HepG2 (cell line): ENCODE results near the gene MICAL3. TPM values are rescaled to one million over a fixed set of nuclear protein-coding genes. Genes with fewer than 3 reads are reported as not detected.

Experiments
- ARID5B ChIP-seq: IDR thresholded peaks from 2 replicates; pipeline ENCODE4 v1.4.0; 2020; ENCODE audit warnings: mild to moderate bottlenecking, missing genetic modification reagents
- ATF2 ChIP-seq: sonication (generic); formaldehyde crosslinking; IDR thresholded peaks from 2 replicates; pipeline ENCODE4 v1.4.0; 2020; ENCODE audit warnings: missing genetic modification reagents
- CREB1 ChIP-seq, 2 experiments: fragments of 450-650 bp in 1 of 2; IDR thresholded peaks; 2 replicates each; pipeline ENCODE4 v1.6.1; 2016 to 2017; ENCODE audit warnings: control low read depth in 1 of 2, mild to moderate bottlenecking in 1 of 2, missing compliant biosample characterization in 1 of 2, missing genetic modification characterization in 1 of 2
- FOSL2 ChIP-seq: sonication (generic); formaldehyde crosslinking; IDR thresholded peaks from 2 replicates; pipeline ENCODE4 v1.4.0; 2020; ENCODE audit warnings: missing genetic modification reagents
- KAT2B ChIP-seq: fragments of 150-350 bp; IDR thresholded peaks from 2 replicates; pipeline ENCODE4 v1.6.1; 2014; ENCODE audit warnings: low read depth, low read length, borderline replicate concordance
- PRMT3 ChIP-seq: sonication (generic); formaldehyde crosslinking; IDR thresholded peaks from 2 replicates; pipeline ENCODE4 v1.8.1; 2022; ENCODE audit warnings: low read depth, mild to moderate bottlenecking, moderate library complexity, missing genetic modification reagents, borderline replicate concordance
- RARA ChIP-seq: IDR thresholded peaks from 2 replicates; pipeline ENCODE4 v1.6.1; 2016; ENCODE audit warnings: missing genetic modification reagents, missing compliant biosample characterization
- RFXAP ChIP-seq: sonication (generic); formaldehyde crosslinking; IDR thresholded peaks from 2 replicates; pipeline ENCODE4 v1.4.0; 2020; ENCODE audit warnings: missing genetic modification reagents, borderline replicate concordance
- SOX6 ChIP-seq, 2 experiments: fragments of 450-650 bp in 1 of 2; sonication (generic) in 1 of 2; formaldehyde crosslinking in 1 of 2; IDR thresholded peaks; 2 replicates each; pipeline versions ENCODE4 v1.4.0 to v1.6.1; 2017 to 2020; ENCODE audit warnings: antibody characterized with exemption in 1 of 2, mild to moderate bottlenecking in 1 of 2, missing genetic modification reagents in 1 of 2
- SPEN ChIP-seq: sonication (generic); formaldehyde crosslinking; IDR thresholded peaks from 2 replicates; pipeline ENCODE4 v1.5.1; 2020; ENCODE audit warnings: low read depth, mild to moderate bottlenecking, missing genetic modification reagents
- STAT5B ChIP-seq: sonication (generic); formaldehyde crosslinking; IDR thresholded peaks from 2 replicates; pipeline ENCODE4 v1.4.0; 2020; ENCODE audit warnings: missing genetic modification reagents
- ZGPAT ChIP-seq: IDR thresholded peaks from 2 replicates; pipeline ENCODE4 v1.6.1; 2016; ENCODE audit warnings: mild to moderate bottlenecking
- ZIK1 ChIP-seq: sonication (generic); formaldehyde crosslinking; IDR thresholded peaks from 2 replicates; pipeline ENCODE4 v1.5.0; 2020; ENCODE audit warnings: mild to moderate bottlenecking, low read depth, missing genetic modification reagents, borderline replicate concordance
- ZKSCAN1 ChIP-seq: fragments of 150-350 bp; IDR thresholded peaks from 2 replicates; pipeline ENCODE4 v1.6.1; 2014; ENCODE audit warnings: low read length
- ZMYM4 ChIP-seq: sonication (generic); formaldehyde crosslinking; IDR thresholded peaks from 2 replicates; pipeline ENCODE4 v1.8.1; 2023; ENCODE audit warnings: mild to moderate bottlenecking, missing genetic modification reagents
- ZNF142 ChIP-seq: sonication (generic); formaldehyde crosslinking; IDR thresholded peaks from 2 replicates; pipeline ENCODE4 v1.4.0; 2020; ENCODE audit warnings: missing genetic modification reagents
- polyA plus RNA-seq, 8 experiments: library from polyadenylated mRNA; depleted of rRNA in 3 of 8; stranded (reverse) in 7 of 8; unstranded in 1 of 8; fragments of >200 nt; fragmentation: Illumina TruSeq in 4 of 8; extraction: Trizol in 4 of 8; gene quantifications; 2 replicates each; pipeline versions ENCODE4 v1.2.1 to v1.2.3, GENCODE V29; 2011 to 2016; ENCODE audit warnings: low read depth in 4 of 8, missing spikeins in 1 of 8, mixed read lengths in 1 of 8; ENCODE audit not compliant: insufficient read depth in 1 of 8
- total RNA-seq, 5 experiments: library from RNA; depleted of rRNA; stranded (reverse); fragments of >200 nt; fragmentation: Illumina TruSeq; extraction: Trizol; gene quantifications; 2 replicates each; pipeline ENCODE4 v1.2.3, GENCODE V29; 2016; ENCODE audit warnings: low read depth in 1 of 5

The MICAL3 gene
- total and polyA plus RNA-seq, 2 of the 13 experiments (the other 11 are each of a cell fraction or from before 2014, with no cell fraction given) = 5.3 to 12.5 TPM

- TF ChIP-seq ARID5B (CRISPR knock-in tag) (0 out of 2 replicates have a peak, but pooled peaks have one; percentile 23), RARA (CRISPR knock-in tag) (peak; percentile 7; the same call in 1 of the 2 replicates), ZMYM4 (0 out of 2 replicates have a peak, but pooled peaks have one; percentile 27), FOSL2 (CRISPR knock-in tag) (0 out of 2 replicates have a peak, but pooled peaks have one; percentile 27), SPEN (CRISPR knock-in tag) (peak; percentile 28; the same call in 1 of the 2 replicates), ZKSCAN1 (no peak), STAT5B (CRISPR knock-in tag) (no peak), ZNF142 (CRISPR knock-in tag) (no peak), ATF2 (peak; percentile 33; the same call in 1 of the 2 replicates), SOX6 (IDR thresholded peaks at IDR 0.05) (no peak), SOX6 (CRISPR knock-in tag; IDR thresholded peaks at IDR 0.05) (0 out of 2 replicates have a peak, but pooled peaks have one; percentile 21), CREB1 (IDR thresholded peaks at IDR 0.05) (no peak), CREB1 (CRISPR knock-in tag; IDR thresholded peaks at IDR 0.05) (peak; percentile 46; the same call in 1 of the 2 replicates), KAT2B (no peak), ZIK1 (CRISPR knock-in tag) (no peak), PRMT3 (CRISPR knock-in tag) (no peak), RFXAP (CRISPR knock-in tag) (no peak), ZGPAT (CRISPR knock-in tag) (0 out of 2 replicates have a peak, but pooled peaks have one; percentile 43)
Measured at GRCh38 chr22:18056161-18056666, 31.9 kb upstream of the MICAL3 start (continued).
